Left lung (tissue), 10 donors: Measurements from ENCODE around the gene BIRC3. TPM values are rescaled to one million over a fixed set of nuclear protein-coding genes. Genes with fewer than 3 reads are reported as not detected.

Source experiments
- ATAC-seq: fragments of 200-7000 bp; cut with Tn5 transposase; one replicate; pipeline ENCODE4 v1.9.1; 2020; ENCODE audit warnings: moderate library complexity
- DNase-seq, 4 donors: peaks; one replicate each; pipeline ENCODE4 v3.0.0-alpha.2; 2013 to 2020
- H3K27ac ChIP-seq, 2 donors: fragments of 200-600 bp; sonication (generic) in 1 of 2; one replicate each; pipeline versions ENCODE4 v1.5.0 to v1.8.0; 2020 to 2021
- H3K27me3 ChIP-seq, 2 donors: fragments of 200-600 bp; sonication (generic) in 1 of 2; one replicate each; pipeline versions ENCODE4 v1.5.0 to v1.8.0; 2020 to 2021
- H3K36me3 ChIP-seq, 2 donors: fragments of 200-600 bp; sonication (generic) in 1 of 2; one replicate each; pipeline versions ENCODE4 v1.5.0 to v1.8.0; 2020 to 2021
- H3K4me1 ChIP-seq, 2 donors: fragments of 200-600 bp; one replicate each; pipeline ENCODE4 v1.8.0; 2021
- H3K4me3 ChIP-seq, 2 donors: fragments of 200-600 bp; sonication (generic) in 1 of 2; one replicate each; pipeline versions ENCODE4 v1.5.0 to v1.8.0; 2020 to 2021; ENCODE audit warnings: mild to moderate bottlenecking in 1 of 2
- H3K9me3 ChIP-seq, 2 donors: fragments of 200-600 bp; sonication (generic) in 1 of 2; one replicate each; pipeline versions ENCODE4 v1.5.0 to v1.8.0; 2020 to 2021
- CTCF ChIP-seq, 2 donors: fragments of 200-600 bp; sonication (generic) in 1 of 2; IDR thresholded peaks; one replicate each; pipeline versions ENCODE4 v1.5.0 to v1.8.0; 2021; ENCODE audit warnings: antibody characterized with exemption in 2 of 2
- intact Hi-C, 2 donors: fragments of 100-400 bp; cut with DNase I; formaldehyde crosslinking; loops; one replicate each; pipeline versions ENCODE4 v1.11.2 to v1.14.2; 2022
- polyA plus RNA-seq, 6 donors: library from polyadenylated mRNA; unstranded; fragments of 120-200 nt; gene quantifications; one replicate each; pipeline ENCODE4 v1.2.1, GENCODE V29; 2013; ENCODE audit not compliant: insufficient read length in 6 of 6
- total RNA-seq, 2 donors: library from RNA; stranded (reverse); fragmentation: NEBNext Ultra II Directional; extraction: Animal tissue kit (Norgen Biotek cat#: 25700); gene quantifications; one replicate each; pipeline ENCODE4 v1.2.1, GENCODE V29; 2021
- donor health status: DM: no; HTN: yes; CAD: no.
- donor health status: DM: no; HTN: no; CAD: no.

Gene BIRC3
- total and polyA plus RNA-seq, 8 donors = 3.2 to 28.1 (median 4.5) TPM

- no peak for DNase-seq
- ATAC-seq = no peak
- no peaks in the 10 kb centered on the region for H3K4me1 ChIP-seq
- intact Hi-C loops = no loop called here
- TF ChIP-seq CTCF (IDR thresholded peaks at IDR 0.05) = no peak
- H3K4me3 ChIP-seq = no peak overlapping the region
- peaks cover 0 to 64% of the 10 kb centered on the region in 2 donors for H3K36me3 ChIP-seq
- H3K27ac ChIP-seq = no peak overlapping the region
- no peaks in the 10 kb centered on the region for H3K9me3 ChIP-seq
- H3K27me3 ChIP-seq = no peaks in the 10 kb centered on the region
Observed at GRCh38 chr11:102378818-102379217, 61.5 kb downstream of the BIRC3 start.

DNA sequence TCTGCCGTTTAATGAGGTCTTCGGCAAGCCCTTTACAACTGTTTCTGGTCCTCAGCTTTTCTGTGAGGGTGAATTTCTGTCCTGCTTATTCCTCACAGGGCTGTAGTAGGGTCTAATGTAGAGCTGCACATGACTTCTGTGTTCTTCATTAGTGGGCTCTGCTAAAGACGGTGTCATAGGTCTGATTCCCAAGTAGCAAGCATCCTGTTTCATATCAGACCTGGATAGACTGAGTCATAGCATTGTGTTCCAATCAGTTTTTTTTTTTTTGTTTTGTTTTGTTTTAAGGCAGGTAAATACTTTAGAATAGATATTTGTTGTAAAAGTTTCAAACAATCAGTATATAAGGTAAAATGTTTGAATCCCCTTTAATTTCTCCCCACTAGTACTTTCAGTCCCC lies 65.1 kb downstream of the BIRC3 start:
- Histone ChIP-seq H3K27ac (no peak overlapping the region), H3K4me1 (peaks cover 0 to 4% of the 10 kb centered on the region in 2 donors), H3K27me3 (no peaks in the 10 kb centered on the region), H3K4me3 (no peak overlapping the region), H3K36me3 (peaks cover 0 to 79% of the 10 kb centered on the region in 2 donors), H3K9me3 (no peaks in the 10 kb centered on the region)
- intact Hi-C loops = no loop called here
- no peak for TF ChIP-seq CTCF (IDR thresholded peaks at IDR 0.05)
- ATAC-seq (no peak), DNase-seq (no peak)

DNA sequence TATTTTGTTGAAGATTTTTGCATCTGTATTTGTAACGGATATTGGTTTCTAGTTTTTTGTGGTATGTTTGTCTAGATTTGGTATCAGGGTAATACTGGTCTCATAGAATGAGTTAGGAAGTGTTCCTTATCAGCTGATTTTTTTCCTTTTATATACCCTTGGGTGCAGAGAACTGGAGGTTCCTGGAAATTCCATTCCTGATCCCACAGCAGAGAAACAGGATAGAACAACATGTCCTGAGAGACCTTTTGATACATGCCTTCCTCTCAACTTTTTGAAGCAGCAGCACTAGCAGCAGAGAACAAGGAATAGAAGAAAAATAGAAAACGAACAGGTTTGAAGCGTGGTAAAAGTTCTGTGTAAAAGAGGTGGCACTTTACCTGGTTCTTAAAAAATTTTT lies 66.6 kb downstream of the BIRC3 start:
- Histone ChIP-seq H3K9me3 (no peaks in the 10 kb centered on the region), H3K4me1 (peaks cover 0 to 4% of the 10 kb centered on the region in 2 donors), H3K36me3 (peaks cover 0 to 77% of the 10 kb centered on the region in 2 donors), H3K4me3 (no peak overlapping the region), H3K27me3 (no peaks in the 10 kb centered on the region), H3K27ac (no peak overlapping the region)
- no peak for DNase-seq
- no peak for ATAC-seq
- intact Hi-C loops = no loop called here
- no peak for TF ChIP-seq CTCF (IDR thresholded peaks at IDR 0.05)

- Histone ChIP-seq H3K27ac (no peak overlapping the region), H3K9me3 (no peaks in the 10 kb centered on the region), H3K27me3 (no peaks in the 10 kb centered on the region), H3K36me3 (peaks cover 0 to 77% of the 10 kb centered on the region in 2 donors), H3K4me1 (peaks cover 0 to 4% of the 10 kb centered on the region in 2 donors), H3K4me3 (no peak overlapping the region)
- peak; percentile 29 for ATAC-seq
- intact Hi-C loops = no loop called here
- TF ChIP-seq CTCF (IDR thresholded peaks at IDR 0.05) = no peak
- peak in 2 of 4 donors; percentile 39 to 70 for DNase-seq
Observed at GRCh38 chr11:102384419-102385079, 67.3 kb downstream of the BIRC3 start.

GRCh38 chr11:102385085-102386007 lies 68.1 kb downstream of the BIRC3 start:
- Histone ChIP-seq H3K36me3 (peaks cover 0 to 70% of the 10 kb centered on the region in 2 donors), H3K4me3 (no peak overlapping the region), H3K9me3 (no peaks in the 10 kb centered on the region), H3K27me3 (no peaks in the 10 kb centered on the region), H3K4me1 (peaks cover 0 to 4% of the 10 kb centered on the region in 2 donors), H3K27ac (no peak overlapping the region)
- no peak for DNase-seq
- intact Hi-C loops = no loop called here
- no peak for ATAC-seq
- no peak for TF ChIP-seq CTCF (IDR thresholded peaks at IDR 0.05)
